IMR-90 (cell line): Measurements from ENCODE around the gene PTK6.
"Not testable (repeated sequence)": the region's sequence is repeated elsewhere in the genome, so short reads cannot be mapped to it uniquely, and the experiment has no call there.

Source experiments
- BHLHE40 ChIP-seq: fragments of 150-350 bp; IDR thresholded peaks from 2 replicates; pipeline ENCODE4 v1.6.1; 2016; ENCODE audit warnings: mild to moderate bottlenecking, low read depth, low read length
- CEBPB ChIP-seq: IDR thresholded peaks from 2 replicates; pipeline ENCODE4 v1.6.1; 2012; ENCODE audit warnings: low read depth, low read length, improper control_type of control experiment
- CTCF ChIP-seq: conservative IDR thresholded peaks from 2 replicates; pipeline ENCODE4 v1.5.1; 2012; ENCODE audit warnings: mild to moderate bottlenecking, low read depth, low read length, improper control_type of control experiment
- ELK1 ChIP-seq: fragments of 150-350 bp; IDR thresholded peaks from 2 replicates; pipeline ENCODE4 v1.6.1; 2016; ENCODE audit warnings: low read depth, mild to moderate bottlenecking, low read length, moderate library complexity, borderline replicate concordance
- FOS ChIP-seq: fragments of 150-350 bp; IDR thresholded peaks from 2 replicates; pipeline ENCODE4 v1.6.1; 2016; ENCODE audit warnings: low read depth, low read length
- MXI1 ChIP-seq: IDR thresholded peaks from 2 replicates; pipeline ENCODE4 v1.6.1; 2012; ENCODE audit warnings: low read depth, mild to moderate bottlenecking, low read length, moderate library complexity, borderline replicate concordance
- NFE2L2 ChIP-seq: fragments of 150-350 bp; IDR thresholded peaks from 2 replicates; pipeline ENCODE4 v1.6.1; 2016; ENCODE audit warnings: low read depth, mild to moderate bottlenecking, low read length
- POLR2A ChIP-seq: IDR thresholded peaks from 2 replicates; pipeline ENCODE4 v1.6.1; 2012; ENCODE audit warnings: mild to moderate bottlenecking, low read depth, low read length
- RAD21 ChIP-seq: IDR thresholded peaks from 2 replicates; pipeline ENCODE4 v1.6.1; 2012; ENCODE audit warnings: low read length, improper control_type of control experiment
- RCOR1 ChIP-seq: IDR thresholded peaks from 2 replicates; pipeline ENCODE4 v1.6.1; 2012; ENCODE audit warnings: mild to moderate bottlenecking, low read length, improper control_type of control experiment; ENCODE audit not compliant: insufficient replicate concordance
- RFX5 ChIP-seq: IDR thresholded peaks from 2 replicates; pipeline ENCODE4 v1.8.0; 2012; ENCODE audit warnings: low read depth, mild to moderate bottlenecking, low read length, moderate library complexity

- not testable (repeated sequence) for TF ChIP-seq RFX5, ELK1, CTCF, BHLHE40, RAD21, FOS, MXI1, POLR2A, RCOR1, CEBPB, NFE2L2
Measured at GRCh38 chr20:63559485-63560332, 22.5 kb upstream of the PTK6 start.
